Measurements from ENCODE around the gene CLEC7A.

The CLEC7A gene

DNA sequence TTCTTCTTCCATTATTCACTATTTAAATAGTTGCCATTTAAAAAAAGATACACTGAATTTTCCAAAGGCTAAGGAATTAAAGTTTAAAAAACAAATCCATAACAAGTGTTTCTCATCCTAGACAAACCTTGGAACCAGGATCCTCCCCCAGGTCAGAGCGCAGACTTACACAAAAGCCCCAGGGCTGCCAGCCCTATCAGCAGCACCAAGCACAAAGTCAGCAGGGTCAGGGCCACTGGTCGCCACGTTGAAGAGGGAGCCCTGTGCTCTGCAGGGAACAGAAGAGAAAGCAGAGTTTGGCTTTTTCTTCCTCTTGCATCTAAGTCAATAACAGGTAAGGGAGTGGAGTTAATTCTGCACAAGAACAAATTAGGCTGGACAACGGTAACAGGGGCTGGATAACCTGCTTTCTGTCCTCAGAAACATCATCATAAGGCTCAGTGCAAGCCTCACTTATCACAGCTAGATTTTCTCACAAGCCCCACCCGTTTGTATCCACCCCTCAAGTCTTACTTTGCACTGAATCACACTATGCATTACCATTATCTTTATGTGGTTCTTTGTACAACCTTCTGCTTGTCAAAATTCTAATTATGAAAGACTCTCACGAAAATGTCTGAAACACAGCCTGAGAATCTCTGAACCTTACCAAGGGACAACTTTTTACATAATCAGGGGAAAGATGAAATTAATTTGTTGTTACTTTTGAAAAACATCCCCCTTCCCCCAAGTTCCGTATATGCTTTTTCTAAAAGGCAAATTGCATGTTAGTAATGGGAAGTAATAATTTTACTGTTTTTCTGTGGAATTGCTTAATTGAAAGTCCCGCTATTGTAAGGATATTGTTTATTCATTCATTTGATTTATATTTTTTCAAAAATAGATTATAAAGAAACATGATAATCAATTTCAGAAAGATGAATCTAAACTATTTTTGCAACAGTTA lies 40.8 kb downstream of the CLEC7A start:
- no peak for DNase-seq

DNA sequence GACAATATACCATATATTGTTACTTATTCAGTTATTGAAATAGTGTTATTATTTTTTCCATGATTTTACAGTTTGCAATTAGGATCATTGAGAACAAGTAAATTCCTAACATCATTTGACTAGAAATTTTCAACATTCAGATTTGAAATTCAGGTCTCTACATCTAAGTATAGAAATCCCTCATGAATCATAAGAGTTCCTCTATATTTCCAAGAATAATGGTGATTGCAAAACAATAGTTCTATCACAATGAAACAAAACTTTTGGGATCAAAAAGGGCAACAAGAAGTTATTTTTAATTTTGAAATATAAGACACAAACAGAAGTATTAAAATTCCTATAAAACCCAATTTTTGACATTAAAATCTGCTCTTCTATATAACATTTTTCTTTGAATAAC lies 42.0 kb downstream of the CLEC7A start:
- peak; percentile 34 for DNase-seq

DNA sequence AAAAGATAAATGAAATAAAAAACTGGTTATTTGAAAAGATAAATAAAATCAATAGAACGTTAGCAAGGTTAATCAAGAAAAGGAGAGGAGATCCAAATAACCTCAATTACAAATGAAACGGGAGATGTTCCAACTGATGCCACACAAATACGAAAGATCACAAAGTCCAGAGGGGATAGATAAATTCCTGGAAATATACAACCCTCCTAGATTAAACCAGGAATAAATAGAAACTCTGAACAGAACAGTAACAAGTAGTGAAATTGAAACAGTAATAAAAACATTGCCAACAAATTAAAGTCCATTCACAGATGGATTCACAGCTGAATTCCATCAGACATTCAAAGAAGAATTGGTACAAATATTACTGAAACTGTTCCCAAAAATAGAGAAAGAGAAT lies 43.6 kb downstream of the CLEC7A start:
- no peak for DNase-seq

DNA sequence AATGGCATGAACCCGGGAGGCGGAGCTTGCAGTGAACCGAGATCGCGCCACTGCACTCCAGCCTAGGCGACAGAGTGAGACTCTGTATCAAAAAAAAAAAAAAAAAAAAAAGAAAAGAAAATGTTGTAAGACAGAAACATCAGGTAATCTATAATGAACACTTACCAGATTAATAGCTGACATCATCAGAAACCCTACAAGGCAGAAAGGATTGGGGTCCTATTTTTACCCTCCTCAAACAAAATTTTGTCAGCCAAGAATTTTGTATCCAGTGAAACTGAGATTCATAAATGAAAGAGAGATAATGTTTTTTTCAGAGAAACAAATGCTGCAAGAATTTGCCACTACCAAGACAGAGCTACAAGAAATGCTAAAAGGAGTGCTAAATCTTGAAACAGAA lies 45.3 kb downstream of the CLEC7A start:
- no peak for DNase-seq

DNA sequence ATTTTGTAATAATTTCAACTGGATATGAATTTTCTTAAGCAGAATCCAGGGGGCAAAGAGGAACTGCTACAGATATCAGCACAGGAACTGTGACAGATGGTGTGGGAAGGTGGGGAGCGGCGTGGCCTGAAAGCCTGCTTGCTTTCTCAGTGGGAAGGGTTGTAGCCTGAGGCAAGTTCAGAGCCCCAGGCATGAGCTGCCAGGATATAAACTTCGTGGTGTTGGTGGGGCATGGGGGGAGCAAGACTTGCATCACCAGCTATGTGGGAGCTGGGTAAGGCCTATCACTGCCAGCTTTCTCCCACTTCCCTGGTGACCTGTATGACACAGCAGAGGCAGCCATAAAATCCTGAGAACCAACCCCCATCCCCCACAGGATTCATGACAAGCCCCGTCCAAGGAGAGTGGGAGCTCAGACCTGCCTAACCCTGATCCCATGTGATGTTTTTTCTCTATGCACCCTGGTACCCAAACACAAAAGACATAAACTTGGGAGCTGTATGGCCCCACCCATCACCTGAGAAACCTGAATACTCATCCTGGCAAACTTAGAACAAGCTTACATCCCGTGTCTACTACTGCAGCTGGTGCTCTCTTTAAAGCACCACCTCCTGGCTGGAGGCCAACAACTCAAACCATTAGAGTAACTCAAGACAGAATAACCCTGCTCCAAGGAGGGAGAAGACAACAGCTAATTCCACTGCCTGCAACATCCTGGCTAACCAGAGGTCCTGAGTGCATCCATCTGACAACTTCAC lies 47.7 kb downstream of the CLEC7A start:
- peak; percentile 74 for DNase-seq

GRCh38 chr12:10075451-10075850 lies 54.5 kb downstream of the CLEC7A start:
- DNase-seq: no peak

GRCh38 chr12:10073261-10073660 lies 56.7 kb downstream of the CLEC7A start:
- DNase-seq: no peak

- no peak for DNase-seq
These were observed 57.9 kb downstream of the CLEC7A start for GRCh38 chr12:10072131-10072530.

DNA sequence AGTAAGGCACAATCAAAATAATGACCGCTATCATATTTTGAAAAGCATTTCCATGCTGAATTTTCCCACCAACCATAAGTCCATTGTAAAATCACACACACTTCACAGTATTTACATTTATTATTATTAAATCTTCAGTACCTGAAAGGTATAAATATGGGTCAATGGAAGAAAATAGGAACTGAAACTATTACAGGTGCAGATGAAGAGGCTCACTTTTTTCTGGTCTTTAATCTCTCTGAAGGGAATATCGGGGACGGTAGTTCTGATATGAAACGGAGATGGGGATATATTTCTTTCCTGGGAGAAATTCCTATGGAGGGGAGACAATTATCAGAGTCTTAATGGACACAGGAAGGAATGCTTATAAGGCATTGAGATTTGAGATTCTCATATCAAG lies 59.6 kb downstream of the CLEC7A start:
- no peak for DNase-seq

- DNase-seq: no peak
These were observed 60.0 kb downstream of the CLEC7A start for GRCh38 chr12:10069976-10070375.

DNA sequence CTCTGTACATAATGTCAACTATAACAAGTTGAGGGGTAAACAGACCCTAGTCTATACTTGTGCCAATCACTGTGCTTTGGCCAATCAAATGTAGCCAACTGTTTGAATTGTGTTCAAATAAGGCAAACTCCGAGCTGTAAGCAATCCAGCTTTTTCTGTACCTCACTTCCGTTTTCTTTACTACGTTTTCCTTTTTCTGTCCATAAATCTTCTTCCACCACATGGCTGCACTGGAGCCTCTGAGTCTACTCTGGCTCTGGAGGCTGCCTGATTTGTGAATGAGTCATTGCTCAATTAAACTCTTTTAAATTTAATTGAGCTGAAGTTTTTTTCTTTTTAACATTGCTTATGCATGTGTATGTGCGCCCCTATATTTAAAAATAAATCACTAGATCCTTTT lies 60.9 kb downstream of the CLEC7A start:
- peak; percentile 90 for DNase-seq

- peak; percentile 91 for DNase-seq
These were observed 61.4 kb downstream of the CLEC7A start for GRCh38 chr12:10068644-10069043.

DNA sequence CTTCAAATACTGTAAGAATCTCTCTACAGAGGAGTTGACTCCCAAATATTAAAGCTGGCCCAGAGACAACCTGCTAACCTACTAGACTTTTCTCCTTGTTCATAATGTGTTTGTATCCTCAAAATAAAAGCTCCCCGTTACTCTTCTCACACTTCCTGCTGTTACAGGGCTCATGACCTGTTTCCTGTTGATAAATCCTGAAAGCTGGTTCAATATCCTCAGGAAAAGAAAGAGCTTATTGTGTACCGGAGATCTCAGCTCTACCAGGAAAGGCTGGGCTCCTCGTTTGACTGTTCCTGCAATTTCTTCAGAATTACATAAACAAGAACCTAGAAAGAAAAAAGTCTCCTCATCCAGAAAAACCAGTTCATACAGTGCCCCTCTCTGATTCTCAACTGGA lies 62.1 kb downstream of the CLEC7A start:
- DNase-seq: no peak

DNA sequence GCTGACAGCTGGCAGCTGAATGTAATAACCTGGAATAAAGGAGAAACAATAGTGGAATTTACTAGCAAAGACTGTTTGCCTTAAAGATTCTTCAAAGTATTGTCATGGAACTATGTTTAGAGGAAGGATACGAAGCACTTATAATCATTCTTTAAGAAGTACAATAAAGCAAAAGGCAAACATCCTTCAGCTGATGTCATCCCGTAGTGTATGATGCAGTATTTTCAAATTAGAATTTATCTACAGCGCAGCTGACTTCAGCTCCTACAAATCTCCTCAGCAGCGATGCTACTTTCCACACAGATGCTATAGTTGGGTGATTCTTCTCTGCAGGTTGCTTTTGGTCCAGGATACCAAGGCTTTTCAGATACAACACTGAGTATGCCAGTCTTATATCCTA lies 62.7 kb downstream of the CLEC7A start:
- DNase-seq: no peak
